Central memory CD8-positive, alpha-beta T cell (primary cell): ENCODE measurements around the gene SPP1.
A peak's percentile ranks its signal among the peaks of the same experiment; 100 is the strongest.

Experiments
- ATAC-seq: fragments of 150-1000 bp; cut with Tn5 transposase; replicated peaks from 2 replicates; pipeline ENCODE4 v1.10.0; 2022; ENCODE audit warnings: mild to moderate bottlenecking, moderate FRiP score, moderate number of reproducible peaks; ENCODE audit not compliant: poor library complexity, severe bottlenecking; ENCODE audit errors: extremely low read depth
- DNase-seq, 2 donors: peaks; one replicate each; pipeline ENCODE4 v3.0.0; 2021; ENCODE audit warnings: low spot score in 2 of 2
- H3K27ac Mint-ChIP-seq: one replicate; pipeline ENCODE4 v1.8.0; 2022; ENCODE audit warnings: low read depth, mild to moderate bottlenecking, moderate library complexity, mixed read lengths
- H3K27me3 Mint-ChIP-seq: one replicate; pipeline ENCODE4 v1.8.0; 2022; ENCODE audit warnings: mixed read lengths
- H3K36me3 Mint-ChIP-seq: one replicate; pipeline ENCODE4 v1.8.0; 2022; ENCODE audit warnings: mild to moderate bottlenecking, moderate library complexity, mixed read lengths; ENCODE audit not compliant: insufficient read depth
- H3K4me1 Mint-ChIP-seq: one replicate; pipeline ENCODE4 v1.8.0; 2022; ENCODE audit warnings: mixed read lengths
- H3K4me3 Mint-ChIP-seq: one replicate; pipeline ENCODE4 v1.8.0; 2022; ENCODE audit warnings: mild to moderate bottlenecking, moderate library complexity, mixed read lengths
- H3K9me3 Mint-ChIP-seq: one replicate; pipeline ENCODE4 v1.8.0; 2022; ENCODE audit warnings: mixed read lengths

SPP1 gene

GRCh38 chr4:88005946-88006345, 30.4 kb downstream of the SPP1 start:
- Mint-ChIP-seq H3K27ac (peak overlapping the region; percentile 54), H3K9me3 (no peaks in the 10 kb centered on the region), H3K27me3 (no peaks in the 10 kb centered on the region), H3K4me3 (peak overlapping the region; percentile 91), H3K36me3 (peaks cover 2% of the 10 kb centered on the region), H3K4me1 (peaks cover 22% of the 10 kb centered on the region)
- ATAC-seq (no peak), DNase-seq (no peak)

GRCh38 chr4:88006956-88007303, 31.4 kb downstream of the SPP1 start:
- no peaks in the 10 kb centered on the region for H3K9me3 Mint-ChIP-seq
- no peak for DNase-seq
- peaks cover 23% of the 10 kb centered on the region for H3K4me1 Mint-ChIP-seq
- ATAC-seq, result no peak
- H3K36me3 Mint-ChIP-seq, result peaks cover 2% of the 10 kb centered on the region
- H3K4me3 Mint-ChIP-seq, result peak overlapping the region; percentile 91
- peak overlapping the region; percentile 54 for H3K27ac Mint-ChIP-seq
- no peaks in the 10 kb centered on the region for H3K27me3 Mint-ChIP-seq

DNA sequence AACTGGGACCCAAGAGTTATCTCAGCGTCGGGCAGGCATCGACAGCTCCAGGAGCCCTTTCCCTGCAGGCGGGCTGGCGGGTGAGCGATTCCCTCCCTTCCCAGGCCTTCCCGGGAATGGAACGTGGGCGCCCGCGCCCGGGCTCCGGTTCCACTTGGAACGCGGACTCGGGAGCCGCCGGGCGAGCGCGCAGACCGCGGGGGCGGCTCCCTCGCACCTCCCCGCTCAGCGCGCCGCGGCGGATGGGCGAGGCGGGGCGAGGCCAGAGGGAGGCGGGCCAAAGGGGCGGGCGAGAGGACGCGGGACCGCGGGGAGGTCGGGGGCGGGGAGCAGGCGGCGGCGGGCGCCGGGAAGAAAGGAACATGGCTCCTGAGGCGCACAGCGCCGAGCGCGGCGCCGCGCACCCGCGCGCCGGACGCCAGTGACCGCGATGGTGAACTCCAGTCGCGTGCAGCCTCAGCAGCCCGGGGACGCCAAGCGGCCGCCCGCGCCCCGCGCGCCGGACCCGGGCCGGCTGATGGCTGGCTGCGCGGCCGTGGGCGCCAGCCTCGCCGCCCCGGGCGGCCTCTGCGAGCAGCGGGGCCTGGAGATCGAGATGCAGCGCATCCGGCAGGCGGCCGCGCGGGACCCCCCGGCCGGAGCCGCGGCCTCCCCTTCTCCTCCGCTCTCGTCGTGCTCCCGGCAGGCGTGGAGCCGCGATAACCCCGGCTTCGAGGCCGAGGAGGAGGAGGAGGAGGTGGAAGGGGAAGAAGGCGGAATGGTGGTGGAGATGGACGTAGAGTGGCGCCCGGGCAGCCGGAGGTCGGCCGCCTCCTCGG, 32.0 kb downstream of the SPP1 start, which contains the start of gene PKD2:
PKD2 (plus strand) TSS at position 332 of the 818 bp plus-strand sequence; CDS start at position 431, 99 bp downstream.
- ATAC-seq (peak; percentile 80), DNase-seq (peak; percentile 37 to 44)
- Mint-ChIP-seq H3K36me3 (peaks cover 2% of the 10 kb centered on the region), H3K9me3 (no peaks in the 10 kb centered on the region), H3K4me1 (peaks cover 29% of the 10 kb centered on the region), H3K4me3 (peak within 1 kb of the TSS; percentile 91), H3K27ac (peak within 1 kb of the TSS; percentile 86), H3K27me3 (no peaks in the 10 kb centered on the region)

GRCh38 chr4:88008122-88008742, 32.7 kb downstream of the SPP1 start:
- H3K27ac Mint-ChIP-seq, result peak overlapping the region; percentile 86
- peaks cover 2% of the 10 kb centered on the region for H3K36me3 Mint-ChIP-seq

DNA sequence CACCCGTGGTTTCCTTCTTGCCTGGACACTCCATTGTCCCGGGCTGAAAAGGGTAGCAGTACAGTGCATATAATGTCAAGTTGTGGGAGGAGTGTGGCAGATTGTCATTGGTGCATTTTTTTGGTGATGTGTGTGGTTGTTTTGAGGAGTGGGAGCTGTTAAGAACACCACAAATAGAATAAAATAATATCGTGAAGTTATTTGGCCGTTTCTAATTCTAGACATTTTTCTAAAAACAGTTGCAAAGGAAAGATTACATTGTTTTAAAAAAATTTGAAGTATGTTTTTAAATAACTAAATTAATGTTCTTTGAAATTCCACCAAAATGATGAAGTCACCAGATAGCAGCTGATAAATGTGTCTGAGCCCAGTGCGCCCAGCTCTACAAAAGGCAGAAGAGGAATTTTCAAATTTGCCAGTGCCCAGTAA, 33.2 kb downstream of the SPP1 start:
- H3K4me3 Mint-ChIP-seq, result peak overlapping the region; percentile 91
- DNase-seq (no peak), ATAC-seq (no peak)
- H3K9me3 Mint-ChIP-seq, result no peaks in the 10 kb centered on the region
- H3K36me3 Mint-ChIP-seq, result peaks cover 2% of the 10 kb centered on the region
- H3K27me3 Mint-ChIP-seq, result no peaks in the 10 kb centered on the region
- H3K4me1 Mint-ChIP-seq, result peaks cover 41% of the 10 kb centered on the region
- H3K27ac Mint-ChIP-seq, result peak overlapping the region; percentile 86

More at GRCh38 chr4:88008122-88008742, 32.7 kb downstream of the SPP1 start:
- Mint-ChIP-seq H3K27me3 (no peaks in the 10 kb centered on the region), H3K4me1 (peaks cover 36% of the 10 kb centered on the region), H3K9me3 (no peaks in the 10 kb centered on the region), H3K4me3 (peak overlapping the region; percentile 91)
- peak; percentile 38 for ATAC-seq
- DNase-seq, result no peak

DNA sequence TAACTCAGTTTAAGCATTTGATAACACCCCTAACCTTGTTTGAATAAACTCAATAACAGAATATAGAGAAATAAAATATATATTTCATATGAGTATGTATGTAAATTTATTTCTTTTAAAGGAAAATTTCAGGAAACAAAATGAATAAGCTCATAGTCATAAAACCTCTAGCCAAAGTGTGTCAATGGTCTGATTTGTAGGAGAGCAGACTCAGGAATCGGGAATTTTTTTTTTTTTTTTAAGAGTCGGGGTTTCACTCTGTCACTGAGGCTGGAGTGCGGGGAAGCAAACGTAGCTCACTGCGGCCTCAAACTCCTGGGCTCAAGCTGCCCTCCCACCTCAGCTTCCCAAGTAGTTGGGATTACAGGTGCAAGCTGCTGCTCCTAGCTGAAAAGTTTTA, 34.4 kb downstream of the SPP1 start:
- no peaks in the 10 kb centered on the region for H3K9me3 Mint-ChIP-seq
- H3K36me3 Mint-ChIP-seq, result peaks cover 2% of the 10 kb centered on the region
- H3K4me1 Mint-ChIP-seq, result peaks cover 44% of the 10 kb centered on the region
- DNase-seq (no peak), ATAC-seq (no peak)
- no peak overlapping the region for H3K27ac Mint-ChIP-seq
- H3K27me3 Mint-ChIP-seq, result no peaks in the 10 kb centered on the region
- no peak overlapping the region for H3K4me3 Mint-ChIP-seq

DNA sequence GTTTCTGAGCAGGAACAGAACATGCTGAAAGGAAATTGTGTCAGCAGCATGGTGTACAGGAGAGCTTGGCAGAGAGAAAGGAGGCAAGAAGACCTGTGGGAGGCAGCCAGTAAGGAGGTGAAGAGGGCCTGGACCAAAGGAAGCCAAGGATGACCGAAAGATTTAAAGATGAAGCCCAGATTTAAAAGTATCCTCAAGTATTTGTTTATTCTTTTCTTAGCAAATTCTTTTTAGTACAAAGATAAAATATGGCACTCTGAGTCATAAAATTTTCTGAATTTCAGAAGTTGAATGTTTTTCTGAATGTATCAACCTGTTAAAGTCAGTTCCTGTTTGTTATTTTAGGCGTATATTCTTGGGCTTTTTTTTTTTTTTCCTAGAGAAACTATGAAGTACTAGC, 35.5 kb downstream of the SPP1 start:
- Mint-ChIP-seq H3K4me3 (peak overlapping the region; percentile 1), H3K27ac (no peak overlapping the region)

GRCh38 chr4:88012647-88013046, 37.1 kb downstream of the SPP1 start:
- no peak overlapping the region for H3K4me3 Mint-ChIP-seq

More for the DNA sequence above, 35.5 kb downstream of the SPP1 start:
- no peaks in the 10 kb centered on the region for H3K9me3 Mint-ChIP-seq
- peaks cover 2% of the 10 kb centered on the region for H3K36me3 Mint-ChIP-seq
- no peaks in the 10 kb centered on the region for H3K27me3 Mint-ChIP-seq
- DNase-seq, result no peak
- peaks cover 44% of the 10 kb centered on the region for H3K4me1 Mint-ChIP-seq
- no peak for ATAC-seq

GRCh38 chr4:88014386-88014905, 38.9 kb downstream of the SPP1 start:
- no peak for DNase-seq
- Mint-ChIP-seq H3K4me1 (peaks cover 33% of the 10 kb centered on the region), H3K27ac (no peak overlapping the region), H3K27me3 (no peaks in the 10 kb centered on the region), H3K36me3 (peaks cover 2% of the 10 kb centered on the region), H3K4me3 (no peak overlapping the region), H3K9me3 (no peaks in the 10 kb centered on the region)
- ATAC-seq, result no peak

More at GRCh38 chr4:88012647-88013046, 37.1 kb downstream of the SPP1 start:
- Mint-ChIP-seq H3K4me1 (peaks cover 36% of the 10 kb centered on the region), H3K9me3 (no peaks in the 10 kb centered on the region), H3K27ac (no peak overlapping the region), H3K36me3 (peaks cover 3% of the 10 kb centered on the region), H3K27me3 (no peaks in the 10 kb centered on the region)
- no peak for DNase-seq
- ATAC-seq, result peak; percentile 12

DNA sequence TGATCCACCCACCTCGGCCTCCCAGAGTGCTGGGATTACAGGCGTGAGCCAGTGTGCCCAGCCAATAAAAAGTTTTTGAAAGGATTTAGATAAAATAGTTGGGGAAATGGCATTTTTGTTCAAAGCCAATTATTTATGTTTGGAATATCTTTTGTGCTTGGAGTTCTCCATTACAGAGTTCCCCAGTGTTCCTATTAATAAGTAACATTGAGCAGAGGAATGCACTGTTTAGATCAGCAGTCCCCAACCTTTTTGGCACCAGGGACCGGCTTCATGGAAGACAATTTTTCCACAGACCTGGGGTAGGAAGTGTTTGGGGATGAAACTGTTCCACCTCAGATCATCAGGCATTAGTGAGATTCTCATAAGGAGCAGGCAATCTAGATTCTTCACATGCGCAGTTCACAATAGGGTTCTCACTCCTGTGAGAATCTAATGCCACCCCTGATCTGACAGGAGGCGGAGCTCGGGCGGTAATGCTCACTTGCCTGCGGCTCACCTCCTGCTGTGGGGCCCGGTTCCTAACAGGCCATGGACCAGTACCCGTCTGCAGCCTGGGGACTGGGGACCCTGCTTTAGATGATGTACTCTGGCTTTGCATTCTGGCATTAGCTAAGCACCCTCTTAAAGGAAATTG, 40.3 kb downstream of the SPP1 start:
- Mint-ChIP-seq H3K27ac (no peak overlapping the region), H3K4me1 (peaks cover 28% of the 10 kb centered on the region), H3K9me3 (no peaks in the 10 kb centered on the region), H3K4me3 (no peak overlapping the region), H3K27me3 (no peaks in the 10 kb centered on the region), H3K36me3 (peaks cover 6% of the 10 kb centered on the region)
- ATAC-seq, result no peak
- DNase-seq, result no peak

DNA sequence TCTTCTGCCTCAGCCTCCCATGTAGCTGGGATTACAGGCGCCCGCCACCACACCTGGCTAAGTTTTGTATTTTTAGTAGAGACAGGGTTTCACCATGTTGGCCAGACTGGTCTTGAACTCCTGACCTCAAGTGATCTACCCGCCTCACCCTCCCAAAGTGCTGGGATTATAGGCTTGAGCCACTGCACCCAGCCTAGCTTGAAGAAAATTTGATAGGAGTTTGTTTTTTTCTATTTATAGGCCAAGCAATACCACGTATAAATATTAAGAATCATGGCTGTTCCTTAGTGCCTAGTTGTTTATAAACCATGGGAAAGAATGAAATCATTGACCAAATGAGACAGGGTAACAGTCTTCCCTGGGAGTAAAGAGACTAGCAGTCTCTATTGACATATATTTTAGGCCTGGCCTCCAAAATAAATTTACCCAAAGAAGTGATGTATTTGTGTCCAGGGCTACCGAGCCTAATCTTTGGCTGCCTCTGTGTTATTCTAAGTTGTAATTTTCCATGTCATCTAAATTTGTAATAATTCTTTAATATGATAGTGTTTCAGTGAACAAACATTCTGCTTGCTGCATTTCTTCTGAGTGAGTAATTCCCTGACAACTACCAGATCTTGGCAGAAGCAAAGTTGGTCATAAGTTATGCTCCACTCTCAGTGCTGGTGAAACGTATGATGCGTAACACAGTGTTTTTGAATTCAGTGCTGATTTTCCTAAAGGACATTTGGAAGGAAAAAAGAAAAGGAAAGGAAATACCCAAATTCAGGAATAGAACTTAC, 42.2 kb downstream of the SPP1 start:
- Mint-ChIP-seq H3K4me1 (peaks cover 18% of the 10 kb centered on the region), H3K9me3 (no peaks in the 10 kb centered on the region), H3K27ac (no peak overlapping the region), H3K4me3 (no peak overlapping the region), H3K27me3 (no peaks in the 10 kb centered on the region), H3K36me3 (peaks cover 6% of the 10 kb centered on the region)
- ATAC-seq, result no peak
- DNase-seq, result no peak

GRCh38 chr4:88018466-88018865, 43.0 kb downstream of the SPP1 start:
- no peak for DNase-seq

More at GRCh38 chr4:88018466-88018865, 43.0 kb downstream of the SPP1 start:
- H3K36me3 Mint-ChIP-seq, result peaks cover 8% of the 10 kb centered on the region
- ATAC-seq, result no peak
- H3K9me3 Mint-ChIP-seq, result no peaks in the 10 kb centered on the region
- no peak overlapping the region for H3K27ac Mint-ChIP-seq
- H3K27me3 Mint-ChIP-seq, result no peaks in the 10 kb centered on the region
- peaks cover 11% of the 10 kb centered on the region for H3K4me1 Mint-ChIP-seq
- H3K4me3 Mint-ChIP-seq, result no peak overlapping the region
